ENCODE results near the gene UBE2F.

DNA sequence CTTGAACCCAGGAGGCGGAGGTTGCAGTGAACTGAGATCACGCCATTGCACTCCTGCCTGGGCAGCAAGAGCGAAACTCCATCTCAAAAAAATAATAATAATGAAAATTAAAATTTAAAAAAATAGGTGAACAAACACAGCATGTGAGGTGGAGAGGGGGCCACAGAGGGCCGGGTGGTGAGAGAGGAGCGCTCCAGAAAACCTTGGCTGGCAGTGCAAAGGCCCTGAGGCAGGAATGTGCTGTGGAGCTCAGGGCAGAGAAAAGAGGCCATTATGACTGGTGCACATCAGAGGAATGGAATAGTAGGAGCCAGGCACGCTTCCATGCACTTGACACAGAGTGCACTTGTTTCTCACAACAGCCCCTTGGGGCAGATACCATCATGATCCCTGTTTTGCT, 72.3 kb downstream of the UBE2F start:
- TF ChIP-seq, protein P1, sequence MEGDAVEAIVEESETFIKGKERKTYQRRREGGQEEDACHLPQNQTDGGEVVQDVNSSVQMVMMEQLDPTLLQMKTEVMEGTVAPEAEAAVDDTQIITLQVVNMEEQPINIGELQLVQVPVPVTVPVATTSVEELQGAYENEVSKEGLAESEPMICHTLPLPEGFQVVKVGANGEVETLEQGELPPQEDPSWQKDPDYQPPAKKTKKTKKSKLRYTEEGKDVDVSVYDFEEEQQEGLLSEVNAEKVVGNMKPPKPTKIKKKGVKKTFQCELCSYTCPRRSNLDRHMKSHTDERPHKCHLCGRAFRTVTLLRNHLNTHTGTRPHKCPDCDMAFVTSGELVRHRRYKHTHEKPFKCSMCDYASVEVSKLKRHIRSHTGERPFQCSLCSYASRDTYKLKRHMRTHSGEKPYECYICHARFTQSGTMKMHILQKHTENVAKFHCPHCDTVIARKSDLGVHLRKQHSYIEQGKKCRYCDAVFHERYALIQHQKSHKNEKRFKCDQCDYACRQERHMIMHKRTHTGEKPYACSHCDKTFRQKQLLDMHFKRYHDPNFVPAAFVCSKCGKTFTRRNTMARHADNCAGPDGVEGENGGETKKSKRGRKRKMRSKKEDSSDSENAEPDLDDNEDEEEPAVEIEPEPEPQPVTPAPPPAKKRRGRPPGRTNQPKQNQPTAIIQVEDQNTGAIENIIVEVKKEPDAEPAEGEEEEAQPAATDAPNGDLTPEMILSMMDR (IDR thresholded peaks at IDR 0.05 in 8 of 11, conservative IDR thresholded peaks at IDR 0.05 in 3 of 11): no peak
- no peak for TF ChIP-seq POLR2A (IDR thresholded peaks at IDR 0.05)
